HepG2 (cell line): ENCODE results near the gene EPC1. TPM values are rescaled to one million over a fixed set of nuclear protein-coding genes. Genes with fewer than 3 reads are reported as not detected.

Experiments used
- ATAC-seq: fragments of 200-7000 bp; cut with Tn5 transposase; 3 replicates; pipeline ENCODE4 v1.9.1; 2020; ENCODE audit warnings: mild to moderate bottlenecking, moderate library complexity
- BruUV-seq: library from RNA; stranded (reverse); fragments of 400-500 nt; replicated peaks from 2 replicates; lab custom pipeline; 2021; lab: Mats Ljungman, UMichigan
- CTCF ChIA-PET: fragments of 300-600 bp; formaldehyde crosslinking; extraction: SDS; loops from one replicate; lab custom pipeline; 2021; ENCODE audit warnings: low total read pairs, inconsistent platforms, low intra/inter-chr PET ratio; lab: Yijun Ruan, JAX
- POLR2A ChIA-PET: fragments of 350-600 bp; sonication (Branson Sonifier 250); formaldehyde crosslinking; loops from one replicate; lab custom pipeline; 2020; ENCODE audit warnings: antibody characterized with exemption, inconsistent platforms; lab: Yijun Ruan, JAX
- DNase-seq: peaks from one replicate; pipeline ENCODE4 v3.0.0-alpha.2; 2015; ENCODE audit warnings: low spot score
- FAIRE-seq: peaks from 3 replicates; lab custom pipeline; 2011; peaks lifted over from hg19 to GRCh38; lab: Jason Lieb, UNC
- H2AFZ ChIP-seq: one replicate; pipeline ENCODE4 v1.6.1; 2011; ENCODE audit warnings: low read length, inconsistent platforms
- H3K27ac ChIP-seq: fragments of 300-600 bp; 3 replicates; pipeline ENCODE4 v1.8.0; 2011; ENCODE audit warnings: mixed run types, mild to moderate bottlenecking, mixed read lengths, low read length, inconsistent platforms; ENCODE audit not compliant: insufficient read depth; ENCODE audit errors: extremely low read length
- H3K27me3 ChIP-seq, 2 experiments: fragments of 200-600 bp in 1 of 2; 2 replicates in 1 of 2; 3 replicates in 1 of 2; pipeline versions ENCODE4 v1.6.0 to v1.8.0; 2011; ENCODE audit warnings: low read length in 2 of 2, mild to moderate bottlenecking in 2 of 2, moderate library complexity in 2 of 2, inconsistent platforms in 1 of 2; ENCODE audit not compliant: insufficient read depth in 2 of 2, control insufficient read depth in 1 of 2
- H3K36me3 ChIP-seq, 2 experiments: fragments of 200-600 bp in 1 of 2; replicated peaks in 1 of 2; 2 replicates in 1 of 2; 3 replicates in 1 of 2; pipeline versions ENCODE4 v1.5.1 to v1.8.0; 2011; ENCODE audit warnings: low read length in 2 of 2, inconsistent platforms in 1 of 2; ENCODE audit not compliant: insufficient read depth in 2 of 2, control insufficient read depth in 1 of 2
- H3K4me1 ChIP-seq: 2 replicates; pipeline ENCODE4 v1.5.1; 2012; ENCODE audit warnings: low read length, inconsistent platforms; ENCODE audit not compliant: insufficient read depth
- H3K4me2 ChIP-seq: 2 replicates; pipeline ENCODE4 v1.6.0; 2011; ENCODE audit warnings: low read depth, low read length, inconsistent platforms
- H3K4me3 ChIP-seq, 3 experiments: fragments of 200-600 bp in 1 of 3; sonication (generic), shearing (Covaris generic) in 1 of 3; replicated peaks in 1 of 3; 2 replicates each; pipeline ENCODE4 v1.5.1; 2011 to 2016; ENCODE audit warnings: low read length in 3 of 3, inconsistent platforms in 2 of 3, low read depth in 2 of 3, mild to moderate bottlenecking in 2 of 3, control low read depth in 1 of 3, mixed read lengths in 1 of 3; ENCODE audit not compliant: insufficient read depth in 1 of 3
- H3K79me2 ChIP-seq: one replicate; pipeline ENCODE4 v1.6.1; 2011; ENCODE audit warnings: low read length, inconsistent platforms; ENCODE audit not compliant: insufficient read depth
- H3K9ac ChIP-seq: 2 replicates; pipeline ENCODE4 v1.6.0; 2011; ENCODE audit warnings: mild to moderate bottlenecking, low read depth, low read length, inconsistent platforms; ENCODE audit not compliant: insufficient read depth
- H3K9me3 ChIP-seq: 2 replicates; pipeline ENCODE4 v1.5.1; 2012; ENCODE audit warnings: mild to moderate bottlenecking, low read length
- H4K20me1 ChIP-seq: 2 replicates; pipeline ENCODE4 v1.6.0; 2011; ENCODE audit warnings: inconsistent platforms, mild to moderate bottlenecking, low read length, moderate library complexity; ENCODE audit not compliant: insufficient read depth
- FIP1L1 ChIP-seq: fragments of 200-400 bp; formaldehyde crosslinking; IDR thresholded peaks from 2 replicates; pipeline ENCODE4 v1.6.1; 2018; ENCODE audit warnings: low read depth, mild to moderate bottlenecking, low read length, moderate library complexity, borderline replicate concordance; ENCODE audit not compliant: insufficient read depth
- MAFK ChIP-seq, 2 experiments: IDR thresholded peaks in 1 of 2; conservative IDR thresholded peaks in 1 of 2; 2 replicates each; pipeline ENCODE4 v1.6.1; 2011; ENCODE audit warnings: improper control_type of control experiment in 2 of 2, low read length in 2 of 2
- MXD3 ChIP-seq: IDR thresholded peaks from 2 replicates; pipeline ENCODE4 v1.6.1; 2016; ENCODE audit warnings: mild to moderate bottlenecking, missing biosample characterization, missing genetic modification reagents
- NR1H2 ChIP-seq: sonication (generic); formaldehyde crosslinking; IDR thresholded peaks from 2 replicates; pipeline ENCODE4 v1.8.1; 2022; ENCODE audit warnings: low read depth, missing genetic modification reagents, borderline replicate concordance
- PLRG1 ChIP-seq: fragments of 450-650 bp; conservative IDR thresholded peaks from 2 replicates; pipeline ENCODE4 v1.6.1; 2016
- SCMH1 ChIP-seq: sonication (generic); formaldehyde crosslinking; IDR thresholded peaks from 2 replicates; pipeline ENCODE4 v1.9.0; 2021; ENCODE audit warnings: missing genetic modification reagents, mild to moderate bottlenecking, borderline replicate concordance
- SMC3 ChIP-seq: IDR thresholded peaks from 2 replicates; pipeline ENCODE4 v1.6.1; 2011; ENCODE audit warnings: low read length, improper control_type of control experiment
- TFDP2 ChIP-seq: sonication (generic); formaldehyde crosslinking; IDR thresholded peaks from 2 replicates; pipeline ENCODE4 v1.4.0; 2020; ENCODE audit warnings: missing genetic modification reagents
- TRIM24 ChIP-seq: sonication (generic); formaldehyde crosslinking; IDR thresholded peaks from 2 replicates; pipeline ENCODE4 v1.8.0; 2022; ENCODE audit warnings: mild to moderate bottlenecking, missing genetic modification reagents
- XBP1 ChIP-seq: sonication (generic); formaldehyde crosslinking; IDR thresholded peaks from 2 replicates; pipeline ENCODE4 v1.5.0; 2020; ENCODE audit warnings: missing genetic modification reagents
- YEATS2 ChIP-seq: sonication (generic); formaldehyde crosslinking; IDR thresholded peaks from 2 replicates; pipeline ENCODE4 v1.4.0; 2020; ENCODE audit warnings: missing genetic modification reagents, borderline replicate concordance
- ZBTB34 ChIP-seq: sonication (generic); formaldehyde crosslinking; IDR thresholded peaks from 2 replicates; pipeline ENCODE4 v1.8.0; 2022; ENCODE audit warnings: mild to moderate bottlenecking, missing genetic modification reagents
- ZNF20 ChIP-seq: sonication (generic); formaldehyde crosslinking; IDR thresholded peaks from 2 replicates; pipeline ENCODE4 v1.4.0; 2020; ENCODE audit warnings: mild to moderate bottlenecking, moderate library complexity, missing genetic modification reagents
- ZNF441 ChIP-seq: sonication (generic); formaldehyde crosslinking; IDR thresholded peaks from 2 replicates; pipeline ENCODE4 v1.7.0; 2021; ENCODE audit warnings: missing genetic modification reagents, borderline replicate concordance
- ZNF564 ChIP-seq: sonication (generic); formaldehyde crosslinking; IDR thresholded peaks from 2 replicates; pipeline ENCODE4 v1.8.1; 2023; ENCODE audit warnings: mild to moderate bottlenecking, missing genetic modification reagents
- ZNF740 ChIP-seq: sonication (generic); formaldehyde crosslinking; IDR thresholded peaks from 2 replicates; pipeline ENCODE4 v1.4.0; 2020; ENCODE audit warnings: missing genetic modification reagents
- ZNF772 ChIP-seq: sonication (generic); formaldehyde crosslinking; IDR thresholded peaks from 2 replicates; pipeline ENCODE4 v1.5.0; 2020; ENCODE audit warnings: mild to moderate bottlenecking, missing genetic modification reagents
- ZNF780A ChIP-seq: sonication (generic); formaldehyde crosslinking; IDR thresholded peaks from 2 replicates; pipeline ENCODE4 v1.8.0; 2022; ENCODE audit warnings: mild to moderate bottlenecking, missing genetic modification reagents, moderate library complexity
- WGBS: methylation state at CpG from one replicate; pipeline ENCODE4 v1.1.6; 2017; ENCODE audit warnings: low lambda C conversion rate; 5-methylcytosine and 5-hydroxymethylcytosine counted together
- in situ Hi-C: cut with HindIII; loops from 2 replicates; pipeline ENCODE4 v1.10.0; 2017; ENCODE audit warnings: low pct_unique_long_range_greater_than_20kb; ENCODE audit not compliant: extremely low pct_ligation_motif_present
- intact Hi-C: fragments of 100-400 bp; cut with micrococcal nuclease; formaldehyde crosslinking; loops from one replicate; pipeline ENCODE4 v1.10.0; 2022; ENCODE audit not compliant: unreplicated experiment
- polyA plus RNA-seq, 8 experiments: library from polyadenylated mRNA; depleted of rRNA in 3 of 8; stranded (reverse) in 7 of 8; unstranded in 1 of 8; fragments of >200 nt; fragmentation: Illumina TruSeq in 4 of 8; extraction: Trizol in 4 of 8; gene quantifications; 2 replicates each; pipeline versions ENCODE4 v1.2.1 to v1.2.3, GENCODE V29; 2011 to 2016; ENCODE audit warnings: low read depth in 4 of 8, missing spikeins in 1 of 8, mixed read lengths in 1 of 8; ENCODE audit not compliant: insufficient read depth in 1 of 8
- total RNA-seq, 5 experiments: library from RNA; depleted of rRNA; stranded (reverse); fragments of >200 nt; fragmentation: Illumina TruSeq; extraction: Trizol; gene quantifications; 2 replicates each; pipeline ENCODE4 v1.2.3, GENCODE V29; 2016; ENCODE audit warnings: low read depth in 1 of 5

Gene EPC1
- total and polyA plus RNA-seq, 2 of the 13 experiments (the other 11 are each of a cell fraction or from before 2014, with no cell fraction given) = 28.7 to 44.2 TPM

- ChIA-PET CTCF (no interaction called here), POLR2A (no interaction called here)
- peaks cover 11% of the 10 kb centered on the region; the same call in 1 of the 2 replicates for H3K4me1 ChIP-seq
- no peak overlapping the region for H3K27ac ChIP-seq
- H3K79me2 ChIP-seq = no peaks in the 10 kb centered on the region
- 70% methylated on average over 4 of the region's 4 CpGs for WGBS
- intact Hi-C loops = no loop called here
- no peak overlapping the region for H3K9ac ChIP-seq
- in situ Hi-C loops = loop anchor here (5.0 kb wide), 1 partner anchor 108 kb away; no protein-coding TSS in a partner anchor
- H3K36me3 ChIP-seq = no peaks in the 10 kb centered on the region
- BruUV-seq = no TSS peak
- ATAC-seq (no peak), DNase-seq (no peak), FAIRE-seq (no peak)
- no peak overlapping the region for H2AFZ ChIP-seq
- no peak overlapping the region for H3K4me3 ChIP-seq
- TF ChIP-seq TRIM24 (CRISPR knock-in tag) (no peak), XBP1 (CRISPR knock-in tag) (no peak), ZNF564 (CRISPR knock-in tag) (no peak), ZNF780A (no peak), ZBTB34 (CRISPR knock-in tag) (no peak), NR1H2 (CRISPR knock-in tag) (no peak), ZNF441 (CRISPR knock-in tag) (no peak), YEATS2 (CRISPR knock-in tag) (no peak), PLRG1 (no peak), SMC3 (no peak), ZNF772 (CRISPR knock-in tag) (no peak), MXD3 (CRISPR knock-in tag) (no peak), ZNF20 (CRISPR knock-in tag) (no peak), FIP1L1 (no peak), ZNF740 (CRISPR knock-in tag) (no peak), TFDP2 (CRISPR knock-in tag) (no peak), MAFK (conservative IDR thresholded peaks at IDR 0.05 in 1 of 2, IDR thresholded peaks at IDR 0.05 in 1 of 2; ENCODE audit: low read length in 2 of 2) (no peak), SCMH1 (CRISPR knock-in tag) (no peak)
- no peaks in the 10 kb centered on the region for H4K20me1 ChIP-seq
- no peak overlapping the region for H3K4me2 ChIP-seq
- H3K27me3 ChIP-seq = no peaks in the 10 kb centered on the region
- no peaks in the 10 kb centered on the region for H3K9me3 ChIP-seq
Observed at GRCh38 chr10:32259551-32259950, 87.4 kb downstream of the EPC1 start.
